SK-N-SH (cell line): ENCODE results near the gene MYOM1. TPM values are rescaled to one million over a fixed set of nuclear protein-coding genes. Genes with fewer than 3 reads are reported as not detected.
A peak's percentile ranks its signal among the peaks of the same experiment; 100 is the strongest.

Experiments used
- CTCF ChIA-PET: fragments of 300-600, 350-600 bp; formaldehyde crosslinking; extraction: SDS; loops from one replicate; lab custom pipeline; 2021; lab: Yijun Ruan, JAX
- POLR2A ChIA-PET: fragments of 350-600 bp; sonication (Branson Sonifier 250); formaldehyde crosslinking; extraction: SDS; loops from one replicate; lab custom pipeline; 2020; ENCODE audit warnings: antibody characterized with exemption, inconsistent platforms; lab: Yijun Ruan, JAX
- DNase-seq: peaks from one replicate; pipeline ENCODE4 v3.0.0; 2012
- H2AFZ ChIP-seq: fragments of 200-600 bp; sonication (generic); 2 replicates; pipeline ENCODE4 v1.8.1; 2016; ENCODE audit warnings: antibody characterized with exemption, mild to moderate bottlenecking, low read depth
- H3F3A ChIP-seq: fragments of 200-600 bp; sonication (generic); replicated peaks from 2 replicates; pipeline ENCODE3; 2016; ENCODE audit warnings: antibody characterized with exemption, mild to moderate bottlenecking; ENCODE audit not compliant: insufficient read depth
- H3K27ac ChIP-seq, 2 experiments: fragments of 200-500 bp in 1 of 2; fragments of 200-600 bp in 1 of 2; sonication (Bioruptor generic) in 1 of 2; sonication (generic), shearing (Covaris generic) in 1 of 2; 2 replicates each; pipeline versions ENCODE4 v1.5.1 to v1.6.1; 2014 to 2016; ENCODE audit warnings: low read depth in 2 of 2, inconsistent platforms in 1 of 2, low read length in 1 of 2, mild to moderate bottlenecking in 1 of 2, mixed read lengths in 1 of 2
- H3K27me3 ChIP-seq: fragments of 200-600 bp; sonication (generic), shearing (Covaris generic); 2 replicates; pipeline ENCODE4 v1.6.1; 2016; ENCODE audit warnings: mixed run types; ENCODE audit not compliant: insufficient read depth
- H3K36me3 ChIP-seq, 2 experiments: fragments of 200-500 bp in 1 of 2; fragments of 200-600 bp in 1 of 2; sonication (Bioruptor generic) in 1 of 2; sonication (generic) in 1 of 2; replicated peaks in 1 of 2; 2 replicates each; pipeline versions ENCODE3 to v1.5.1; 2014 to 2016; ENCODE audit warnings: low read length in 1 of 2, mild to moderate bottlenecking in 1 of 2; ENCODE audit not compliant: insufficient read depth in 2 of 2, control insufficient read depth in 1 of 2
- H3K4me1 ChIP-seq, 2 experiments: fragments of 200-500 bp in 1 of 2; fragments of 200-600 bp in 1 of 2; sonication (Bioruptor generic) in 1 of 2; sonication (generic), shearing (Covaris generic) in 1 of 2; 2 replicates each; pipeline versions ENCODE4 v1.5.1 to v1.6.1; 2014 to 2016; ENCODE audit warnings: low read depth in 1 of 2, low read length in 1 of 2, mixed run types in 1 of 2; ENCODE audit not compliant: insufficient read depth in 2 of 2, control insufficient read depth in 1 of 2
- H3K4me2 ChIP-seq: fragments of 200-600 bp; sonication (generic), shearing (Covaris generic); 2 replicates; pipeline ENCODE4 v1.6.1; 2017; ENCODE audit warnings: mixed run types
- H3K4me3 ChIP-seq, 2 experiments: fragments of 200-500 bp in 1 of 2; fragments of 200-600 bp in 1 of 2; sonication (Bioruptor generic) in 1 of 2; sonication (generic), shearing (Covaris generic) in 1 of 2; 2 replicates each; pipeline versions ENCODE4 v1.5.1 to v1.8.1; 2014 to 2016; ENCODE audit warnings: low read depth in 2 of 2, inconsistent platforms in 1 of 2, low read length in 1 of 2, mild to moderate bottlenecking in 1 of 2, mixed read lengths in 1 of 2, moderate library complexity in 1 of 2
- H3K79me2 ChIP-seq: fragments of 200-600 bp; sonication (generic); 2 replicates; pipeline ENCODE4 v1.8.1; 2017; ENCODE audit warnings: mild to moderate bottlenecking; ENCODE audit not compliant: insufficient read depth
- H3K9ac ChIP-seq: fragments of 200-600 bp; sonication (generic); 2 replicates; pipeline ENCODE4 v1.6.1; 2017; ENCODE audit warnings: mixed run types
- H3K9me2 ChIP-seq: fragments of 200-600 bp; sonication (generic); 2 replicates; pipeline ENCODE4 v1.6.1; 2017; ENCODE audit warnings: mixed run types
- H3K9me3 ChIP-seq: fragments of 200-600 bp; sonication (generic); 2 replicates; pipeline ENCODE4 v1.6.1; 2017; ENCODE audit warnings: mixed run types, mild to moderate bottlenecking, moderate library complexity
- H4K20me1 ChIP-seq: fragments of 200-600 bp; sonication (generic); 2 replicates; pipeline ENCODE4 v1.6.1; 2017; ENCODE audit warnings: mild to moderate bottlenecking, mixed run types; ENCODE audit not compliant: insufficient read depth
- ELF1 ChIP-seq: IDR thresholded peaks from 2 replicates; pipeline ENCODE4 v1.4.0; 2012
- EP300 ChIP-seq, 2 experiments: IDR thresholded peaks; 2 replicates each; pipeline versions ENCODE4 v1.4.0 to v1.6.1; 2012; ENCODE audit warnings: borderline replicate concordance in 1 of 2, low read depth in 1 of 2, low read length in 1 of 2
- EZH2phosphoT487 ChIP-seq: fragments of 200-600 bp; sonication (generic); IDR thresholded peaks from 2 replicates; pipeline ENCODE4 v1.6.1; 2017; ENCODE audit warnings: low read depth, mixed run types, mild to moderate bottlenecking, antibody characterized with exemption, moderate library complexity, borderline replicate concordance
- FOXJ3 ChIP-seq: sonication (generic); formaldehyde crosslinking; IDR thresholded peaks from 2 replicates; pipeline ENCODE4 v1.5.1; 2020; ENCODE audit warnings: mild to moderate bottlenecking, missing genetic modification reagents
- GATA2 ChIP-seq: sonication (generic); formaldehyde crosslinking; IDR thresholded peaks from 2 replicates; pipeline ENCODE4 v1.5.0; 2020; ENCODE audit warnings: mild to moderate bottlenecking, missing genetic modification reagents
- MEF2A ChIP-seq: IDR thresholded peaks from 2 replicates; pipeline ENCODE4 v1.4.0; 2012; ENCODE audit warnings: low read depth, borderline replicate concordance
- MXI1 ChIP-seq: IDR thresholded peaks from 2 replicates; pipeline ENCODE4 v1.6.1; 2012; ENCODE audit warnings: mild to moderate bottlenecking, low read depth, low read length, improper control_type of control experiment
- POLR2AphosphoS5 ChIP-seq: IDR thresholded peaks from 2 replicates; pipeline ENCODE4 v1.6.1; 2012; ENCODE audit warnings: low read depth, low read length
- RAD21 ChIP-seq: IDR thresholded peaks from 2 replicates; pipeline ENCODE4 v1.6.1; 2012; ENCODE audit warnings: mild to moderate bottlenecking, low read length
- RFX5 ChIP-seq: IDR thresholded peaks from 2 replicates; pipeline ENCODE4 v1.6.1; 2012; ENCODE audit warnings: mild to moderate bottlenecking, improper control_type of control experiment, low read length
- RXRA ChIP-seq: IDR thresholded peaks from 2 replicates; pipeline ENCODE4 v1.4.0; 2012; ENCODE audit warnings: low read depth, mild to moderate bottlenecking, borderline replicate concordance
- SIN3A ChIP-seq: IDR thresholded peaks from 2 replicates; pipeline ENCODE4 v1.6.1; 2012; ENCODE audit warnings: low read depth, mild to moderate bottlenecking, low read length, moderate library complexity, borderline replicate concordance
- SMC3 ChIP-seq: IDR thresholded peaks from 2 replicates; pipeline ENCODE4 v1.6.1; 2012; ENCODE audit warnings: low read depth, low read length, improper control_type of control experiment
- TAF1 ChIP-seq: IDR thresholded peaks from 2 replicates; pipeline ENCODE4 v1.6.1; 2012; ENCODE audit warnings: low read depth, mild to moderate bottlenecking, low read length, moderate library complexity, borderline replicate concordance
- TCF12 ChIP-seq: IDR thresholded peaks from 2 replicates; pipeline ENCODE4 v1.4.0; 2012
- WGBS: methylation state at CpG from one replicate; pipeline ENCODE4 v1.1.6; 2017; ENCODE audit warnings: low lambda C conversion rate; 5-methylcytosine and 5-hydroxymethylcytosine counted together
- polyA plus RNA-seq, 3 experiments: library from polyadenylated mRNA; depleted of rRNA; stranded (reverse); fragments of >200 nt; gene quantifications; 2 replicates each; pipeline ENCODE4 v1.2.3, GENCODE V29; 2012
- TF ChIP-seq, protein P1 (sequence below): IDR thresholded peaks from 2 replicates; pipeline ENCODE4; 2012
- TF ChIP-seq, protein P2 (sequence below): fragments of 150-350 bp; IDR thresholded peaks from 2 replicates; pipeline ENCODE4 v1.6.1; 2017; ENCODE audit warnings: antibody characterized with exemption, low read length, low read depth, borderline replicate concordance
- TF ChIP-seq, protein P3 (sequence below): fragments of 150-350 bp; IDR thresholded peaks from 2 replicates; pipeline ENCODE4 v1.6.1; 2016; ENCODE audit warnings: mild to moderate bottlenecking, low read depth, low read length

MYOM1 gene
- polyA plus RNA-seq, 1 of the 3 experiments (the other 2 are of a cell fraction) = 0.07 TPM

DNA sequence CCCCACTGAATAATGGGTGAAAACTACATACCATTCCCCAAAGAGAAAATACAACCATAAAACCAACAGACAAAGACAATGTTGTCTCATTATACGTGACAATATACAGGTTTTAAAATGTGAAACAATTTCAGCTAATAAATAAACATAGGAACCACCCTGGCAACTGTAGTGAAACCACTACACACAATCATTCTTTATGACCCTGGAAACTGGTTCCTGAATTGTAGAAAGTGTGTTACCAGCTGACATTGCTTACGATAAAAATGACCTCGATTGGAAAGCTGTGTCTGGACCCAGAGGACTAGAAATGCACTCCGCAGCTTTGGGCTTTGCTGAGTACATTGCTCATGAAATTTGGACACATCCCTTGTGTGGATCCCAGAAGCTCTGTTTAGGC lies 132.9 kb downstream of the MYOM1 start:
- no peaks in the 10 kb centered on the region for H3K9me2 ChIP-seq
- TF ChIP-seq, protein P1, sequence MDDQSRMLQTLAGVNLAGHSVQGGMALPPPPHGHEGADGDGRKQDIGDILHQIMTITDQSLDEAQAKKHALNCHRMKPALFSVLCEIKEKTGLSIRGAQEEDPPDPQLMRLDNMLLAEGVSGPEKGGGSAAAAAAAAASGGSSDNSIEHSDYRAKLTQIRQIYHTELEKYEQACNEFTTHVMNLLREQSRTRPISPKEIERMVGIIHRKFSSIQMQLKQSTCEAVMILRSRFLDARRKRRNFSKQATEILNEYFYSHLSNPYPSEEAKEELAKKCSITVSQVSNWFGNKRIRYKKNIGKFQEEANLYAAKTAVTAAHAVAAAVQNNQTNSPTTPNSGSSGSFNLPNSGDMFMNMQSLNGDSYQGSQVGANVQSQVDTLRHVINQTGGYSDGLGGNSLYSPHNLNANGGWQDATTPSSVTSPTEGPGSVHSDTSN = no peak
- TF ChIP-seq GATA2 (CRISPR knock-in tag) = no peak
- no peak for TF ChIP-seq MEF2A
- no peak for TF ChIP-seq TCF12
- H3K4me1 ChIP-seq = peaks cover 7 to 8% of the 10 kb centered on the region in 2 experiments
- no peak overlapping the region for H3K9ac ChIP-seq
- ChIA-PET POLR2A (no interaction called here), CTCF (interaction anchor here (0.7 kb wide), 1 partner anchor 24 kb away, joined by 4 read pairs; no protein-coding TSS in a partner anchor)
- H3K27ac ChIP-seq = no peak overlapping the region
- no peaks in the 10 kb centered on the region for H3K27me3 ChIP-seq
- H3K36me3 ChIP-seq = no peaks in the 10 kb centered on the region
- H2AFZ ChIP-seq = no peak overlapping the region
- 85% methylated on average over 4 of the region's 4 CpGs for WGBS
- peaks cover 11% of the 10 kb centered on the region for H3F3A ChIP-seq
- no peaks in the 10 kb centered on the region for H3K79me2 ChIP-seq
- H3K4me2 ChIP-seq = no peak overlapping the region
- no peaks in the 10 kb centered on the region for H4K20me1 ChIP-seq
- H3K4me3 ChIP-seq = no peak overlapping the region
- no peak for DNase-seq
- no peaks in the 10 kb centered on the region for H3K9me3 ChIP-seq

DNA sequence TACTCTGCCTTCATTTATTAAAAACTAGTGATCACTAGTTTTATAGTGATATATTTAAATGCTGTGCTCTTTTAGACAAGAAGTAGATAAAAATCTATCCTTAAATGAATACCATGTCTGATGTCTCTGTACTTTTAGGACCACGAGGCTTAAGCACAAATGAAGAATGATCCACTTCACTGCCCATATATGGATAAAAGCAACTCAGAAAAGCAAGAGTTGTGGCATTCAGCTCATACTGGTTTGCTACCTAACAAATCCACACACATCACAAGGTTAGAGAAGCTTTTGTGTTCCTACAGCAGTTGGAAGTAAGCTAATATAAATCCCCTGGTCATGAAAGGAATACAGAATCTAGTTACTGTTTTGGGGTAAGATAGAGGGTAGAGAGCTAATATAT lies 134.2 kb downstream of the MYOM1 start:
- H2AFZ ChIP-seq = no peak overlapping the region
- H3K9me2 ChIP-seq = no peaks in the 10 kb centered on the region
- no peaks in the 10 kb centered on the region for H3K36me3 ChIP-seq
- no peak overlapping the region for H3K4me2 ChIP-seq
- H3K4me1 ChIP-seq = peaks cover 8 to 15% of the 10 kb centered on the region in 2 experiments
- ChIA-PET POLR2A (no interaction called here), CTCF (interaction anchor here (1.0 to 1.4 kb wide), 2 partner anchors 22 to 44 kb away, joined by 3 read pairs; no protein-coding TSS in a partner anchor)
- H3K27me3 ChIP-seq = no peaks in the 10 kb centered on the region
- no peak for DNase-seq
- H3K9ac ChIP-seq = no peak overlapping the region
- peak overlapping the region in 1 of 2 experiments; percentile 77; a peak in 1 of 4 replicates for H3K27ac ChIP-seq
- H3F3A ChIP-seq = peaks cover 19% of the 10 kb centered on the region
- H4K20me1 ChIP-seq = no peaks in the 10 kb centered on the region
- H3K79me2 ChIP-seq = no peaks in the 10 kb centered on the region
- 49% methylated on average over 1 of the region's 1 CpG for WGBS
- no peak overlapping the region for H3K4me3 ChIP-seq
- TF ChIP-seq RFX5 = no peak
- TF ChIP-seq EZH2phosphoT487 = no peak
- TF ChIP-seq MXI1 = no peak
- TF ChIP-seq RAD21 = no peak
- TF ChIP-seq, all 33 proteins: peak for 0
- H3K9me3 ChIP-seq = no peaks in the 10 kb centered on the region

DNA sequence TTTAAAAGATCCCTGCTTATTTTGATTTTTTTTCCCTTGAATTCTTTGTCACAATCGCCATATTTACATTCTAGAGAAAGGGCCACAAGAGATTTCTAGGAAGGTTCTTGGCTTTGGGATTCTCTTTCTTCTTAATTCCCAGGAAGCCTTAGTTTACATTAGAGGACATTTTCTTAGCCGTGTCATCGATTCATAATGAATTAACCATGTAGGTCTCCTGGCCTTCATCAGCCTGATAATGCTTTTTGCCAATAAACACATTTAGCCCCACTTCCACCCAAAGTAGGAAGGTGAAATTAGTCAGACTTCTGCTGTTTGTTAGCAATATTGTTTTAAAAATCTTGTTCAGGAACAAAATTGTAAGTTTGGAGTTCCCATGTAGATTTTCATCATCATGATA lies 135.6 kb downstream of the MYOM1 start:
- Histone ChIP-seq H3K9me3 (no peaks in the 10 kb centered on the region), H3K4me2 (no peak overlapping the region), H3K27me3 (no peaks in the 10 kb centered on the region), H4K20me1 (no peaks in the 10 kb centered on the region), H2AFZ (no peak overlapping the region; the same call in 1 of the 2 replicates), H3K27ac (peak overlapping the region; percentile 24 to 86; a peak in 3 of 4 replicates), H3K36me3 (no peaks in the 10 kb centered on the region), H3K4me1 (peaks cover 8 to 15% of the 10 kb centered on the region in 2 experiments), H3K79me2 (no peaks in the 10 kb centered on the region), H3K4me3 (no peak overlapping the region), H3F3A (peaks cover 19% of the 10 kb centered on the region), H3K9ac (no peak overlapping the region), H3K9me2 (no peaks in the 10 kb centered on the region)
- 85% methylated on average over 3 of the region's 3 CpGs for WGBS
- POLR2A ChIA-PET = no interaction called here
- TF ChIP-seq, protein P2, sequence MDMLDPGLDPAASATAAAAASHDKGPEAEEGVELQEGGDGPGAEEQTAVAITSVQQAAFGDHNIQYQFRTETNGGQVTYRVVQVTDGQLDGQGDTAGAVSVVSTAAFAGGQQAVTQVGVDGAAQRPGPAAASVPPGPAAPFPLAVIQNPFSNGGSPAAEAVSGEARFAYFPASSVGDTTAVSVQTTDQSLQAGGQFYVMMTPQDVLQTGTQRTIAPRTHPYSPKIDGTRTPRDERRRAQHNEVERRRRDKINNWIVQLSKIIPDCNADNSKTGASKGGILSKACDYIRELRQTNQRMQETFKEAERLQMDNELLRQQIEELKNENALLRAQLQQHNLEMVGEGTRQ = no peak
- no peak for TF ChIP-seq SIN3A
- TF ChIP-seq, protein P1 = no peak
- no peak for TF ChIP-seq POLR2AphosphoS5
- TF ChIP-seq GATA2 (CRISPR knock-in tag) = no peak
- TF ChIP-seq MXI1 = no peak
- TF ChIP-seq ELF1 = no peak
- no peak for TF ChIP-seq EP300 (IDR thresholded peaks at IDR 0.05; ENCODE audit: borderline replicate concordance in 1 of 2, low read depth in 1 of 2, low read length in 1 of 2)
- no peak for TF ChIP-seq RXRA
- no peak for TF ChIP-seq FOXJ3 (CRISPR knock-in tag)
- TF ChIP-seq, protein P3, sequence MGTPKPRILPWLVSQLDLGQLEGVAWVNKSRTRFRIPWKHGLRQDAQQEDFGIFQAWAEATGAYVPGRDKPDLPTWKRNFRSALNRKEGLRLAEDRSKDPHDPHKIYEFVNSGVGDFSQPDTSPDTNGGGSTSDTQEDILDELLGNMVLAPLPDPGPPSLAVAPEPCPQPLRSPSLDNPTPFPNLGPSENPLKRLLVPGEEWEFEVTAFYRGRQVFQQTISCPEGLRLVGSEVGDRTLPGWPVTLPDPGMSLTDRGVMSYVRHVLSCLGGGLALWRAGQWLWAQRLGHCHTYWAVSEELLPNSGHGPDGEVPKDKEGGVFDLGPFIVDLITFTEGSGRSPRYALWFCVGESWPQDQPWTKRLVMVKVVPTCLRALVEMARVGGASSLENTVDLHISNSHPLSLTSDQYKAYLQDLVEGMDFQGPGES = no peak
- TF ChIP-seq TAF1 = no peak
- TF ChIP-seq SMC3 = no peak
- DNase-seq = no peak
- CTCF ChIA-PET = interaction anchor here (1.4 kb wide), 1 partner anchor 21 kb away, joined by 3 read pairs; no protein-coding TSS in a partner anchor
